MCF 10A (cell line): ENCODE measurements around the gene FOXP1. TPM values are rescaled to one million over a fixed set of nuclear protein-coding genes. Genes with fewer than 3 reads are reported as not detected.

Experiments
- BruUV-seq: library from RNA; stranded (reverse); fragments of 400-500 nt; replicated peaks from 2 replicates; lab custom pipeline; 2021; lab: Mats Ljungman, UMichigan
- CTCF ChIA-PET: fragments of 300-600 bp; sonication (Branson Sonifier 250); formaldehyde crosslinking; extraction: SDS; loops from one replicate; lab custom pipeline; 2021; ENCODE audit warnings: antibody characterized with exemption, inconsistent platforms; lab: Yijun Ruan, JAX
- POLR2A ChIA-PET: fragments of 300-600, 350-650 bp; sonication (Branson Sonifier 250); formaldehyde crosslinking; extraction: SDS; loops from one replicate; lab custom pipeline; 2020; ENCODE audit warnings: antibody characterized with exemption, inconsistent platforms; lab: Yijun Ruan, JAX
- DNase-seq: peaks from one replicate; pipeline ENCODE4 v3.0.0-alpha.2; 2018; ENCODE audit not compliant: unreplicated experiment
- H3K27ac Mint-ChIP-seq: one replicate; pipeline ENCODE4 v1.8.0; 2022; ENCODE audit warnings: mild to moderate bottlenecking, low read depth, mixed read lengths; ENCODE audit not compliant: unreplicated experiment
- H3K27me3 Mint-ChIP-seq: one replicate; pipeline ENCODE4 v1.8.0; 2022; ENCODE audit warnings: mixed read lengths; ENCODE audit not compliant: insufficient read depth, unreplicated experiment
- H3K36me3 Mint-ChIP-seq: one replicate; pipeline ENCODE4 v1.8.0; 2022; ENCODE audit warnings: mild to moderate bottlenecking, moderate library complexity, mixed read lengths; ENCODE audit not compliant: insufficient read depth, unreplicated experiment
- H3K4me1 Mint-ChIP-seq: one replicate; pipeline ENCODE4 v1.8.0; 2022; ENCODE audit warnings: mixed read lengths; ENCODE audit not compliant: insufficient read depth, unreplicated experiment
- H3K4me3 Mint-ChIP-seq: one replicate; pipeline ENCODE4 v1.8.0; 2022; ENCODE audit warnings: mild to moderate bottlenecking, moderate library complexity, mixed read lengths; ENCODE audit not compliant: unreplicated experiment
- H3K9me3 Mint-ChIP-seq: one replicate; pipeline ENCODE4 v1.8.0; 2022; ENCODE audit warnings: mixed read lengths; ENCODE audit not compliant: unreplicated experiment
- intact Hi-C: fragments of 100-400 bp; cut with micrococcal nuclease; formaldehyde crosslinking; loops from 2 replicates; pipeline ENCODE4 v1.14.1; 2022
- total RNA-seq: library from RNA; stranded (reverse); gene quantifications from 2 replicates; pipeline ENCODE4 v1.2.3, GENCODE V29; 2022
- TF ChIP-seq, protein P1 (sequence below): fragments of 200-600 bp; IDR thresholded peaks from one replicate; pipeline ENCODE4 v1.8.0; 2022; ENCODE audit warnings: antibody characterized with exemption, mild to moderate bottlenecking; ENCODE audit not compliant: unreplicated experiment

Gene FOXP1
- total RNA-seq, 1 experiment from 2014 or later, result 49.0 TPM

DNA sequence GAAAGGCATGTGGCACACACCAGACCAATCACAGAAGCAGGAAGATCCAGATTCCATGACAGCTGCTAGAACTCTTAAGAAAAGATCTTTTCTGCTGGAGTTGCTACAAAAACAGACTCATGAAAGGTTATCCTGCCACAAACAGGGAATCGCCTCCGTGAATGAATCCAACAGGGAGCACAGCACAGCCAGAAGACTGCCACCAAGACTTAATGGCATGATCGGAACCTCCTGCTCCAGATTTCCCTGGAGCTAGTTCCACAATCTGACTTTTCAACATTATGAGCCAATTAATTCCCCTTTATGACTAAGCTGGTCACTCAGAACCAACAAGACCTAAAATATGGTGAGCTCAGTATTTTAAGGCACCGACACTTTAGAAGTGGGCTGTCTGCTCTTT, 232.5 kb downstream of the FOXP1 start:
- Mint-ChIP-seq H3K27ac (no peak overlapping the region), H3K4me3 (no peak overlapping the region), H3K36me3 (peaks cover 2% of the 10 kb centered on the region), H3K27me3 (no peaks in the 10 kb centered on the region), H3K9me3 (no peaks in the 10 kb centered on the region), H3K4me1 (peaks cover 5% of the 10 kb centered on the region)
- no TSS peak for BruUV-seq
- intact Hi-C loops, result no loop called here
- TF ChIP-seq, protein P1, sequence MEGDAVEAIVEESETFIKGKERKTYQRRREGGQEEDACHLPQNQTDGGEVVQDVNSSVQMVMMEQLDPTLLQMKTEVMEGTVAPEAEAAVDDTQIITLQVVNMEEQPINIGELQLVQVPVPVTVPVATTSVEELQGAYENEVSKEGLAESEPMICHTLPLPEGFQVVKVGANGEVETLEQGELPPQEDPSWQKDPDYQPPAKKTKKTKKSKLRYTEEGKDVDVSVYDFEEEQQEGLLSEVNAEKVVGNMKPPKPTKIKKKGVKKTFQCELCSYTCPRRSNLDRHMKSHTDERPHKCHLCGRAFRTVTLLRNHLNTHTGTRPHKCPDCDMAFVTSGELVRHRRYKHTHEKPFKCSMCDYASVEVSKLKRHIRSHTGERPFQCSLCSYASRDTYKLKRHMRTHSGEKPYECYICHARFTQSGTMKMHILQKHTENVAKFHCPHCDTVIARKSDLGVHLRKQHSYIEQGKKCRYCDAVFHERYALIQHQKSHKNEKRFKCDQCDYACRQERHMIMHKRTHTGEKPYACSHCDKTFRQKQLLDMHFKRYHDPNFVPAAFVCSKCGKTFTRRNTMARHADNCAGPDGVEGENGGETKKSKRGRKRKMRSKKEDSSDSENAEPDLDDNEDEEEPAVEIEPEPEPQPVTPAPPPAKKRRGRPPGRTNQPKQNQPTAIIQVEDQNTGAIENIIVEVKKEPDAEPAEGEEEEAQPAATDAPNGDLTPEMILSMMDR, result no peak
- ChIA-PET POLR2A (interaction anchor here (0.7 to 1.0 kb wide), 3 partner anchors 9 to 342 kb away, joined by 3 to 4 read pairs (median 4); no protein-coding TSS in a partner anchor), CTCF (interaction anchor here (0.9 to 1.0 kb wide), 2 partner anchors 186 to 236 kb away, joined by 3 to 4 read pairs; no protein-coding TSS in a partner anchor)
- no peak for DNase-seq

DNA sequence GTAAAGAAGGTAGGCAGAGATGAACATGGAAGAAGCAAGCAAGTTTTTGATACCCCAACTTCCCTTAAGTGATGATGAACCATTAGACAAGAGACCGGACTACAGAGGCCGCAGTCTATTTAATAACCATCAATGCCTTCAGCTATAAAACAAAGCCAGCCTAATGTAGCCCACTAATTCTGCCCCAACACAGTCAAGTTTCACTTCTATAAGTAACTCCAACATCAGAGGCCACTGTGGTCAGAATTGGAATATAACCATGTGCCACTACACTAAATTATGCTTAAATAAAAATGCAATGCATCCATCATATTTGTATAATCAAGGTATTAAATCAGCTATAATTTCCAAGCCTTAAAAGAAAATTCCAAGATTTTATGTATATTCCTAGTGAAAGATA, 234.7 kb downstream of the FOXP1 start:
- H3K27me3 Mint-ChIP-seq, result no peaks in the 10 kb centered on the region
- TF ChIP-seq, protein P1, result no peak
- no TSS peak for BruUV-seq
- no peaks in the 10 kb centered on the region for H3K9me3 Mint-ChIP-seq
- H3K4me3 Mint-ChIP-seq, result no peak overlapping the region
- H3K36me3 Mint-ChIP-seq, result peaks cover 12% of the 10 kb centered on the region
- no peak overlapping the region for H3K27ac Mint-ChIP-seq
- peaks cover 13% of the 10 kb centered on the region for H3K4me1 Mint-ChIP-seq
- ChIA-PET CTCF (no interaction called here), POLR2A (no interaction called here)
- no peak for DNase-seq
- intact Hi-C loops, result no loop called here

DNA sequence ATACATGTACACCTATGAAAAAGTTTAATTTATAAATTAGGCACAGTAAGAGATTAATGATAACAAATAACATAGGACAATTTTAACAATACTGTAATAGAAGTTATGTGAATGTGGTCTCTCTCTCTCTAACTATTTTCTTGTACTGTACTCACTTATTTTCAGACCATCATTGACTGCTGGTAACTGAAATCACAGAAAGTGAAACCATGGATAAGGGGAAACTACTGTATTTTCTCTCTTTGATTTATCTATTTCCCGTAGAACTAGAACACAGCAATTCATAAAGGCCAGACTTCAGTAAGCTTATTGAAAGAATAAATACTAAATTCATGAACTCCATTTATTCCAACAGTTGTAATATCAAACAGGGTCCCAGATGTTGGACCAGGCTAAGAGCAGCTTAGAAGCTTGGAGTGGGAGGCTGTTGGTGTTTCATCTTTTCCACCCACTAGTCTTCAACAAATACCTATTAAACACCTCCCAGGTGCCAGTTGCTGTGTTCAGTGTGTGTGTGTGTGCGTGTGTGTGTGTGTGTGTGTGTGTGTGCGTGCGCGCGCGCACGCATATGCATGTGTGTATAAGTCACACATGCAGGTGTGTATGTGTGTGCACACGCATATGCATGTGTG, 235.4 kb downstream of the FOXP1 start:
- DNase-seq, result no peak
- no peak overlapping the region for H3K4me3 Mint-ChIP-seq
- TF ChIP-seq, protein P1, result no peak
- H3K27me3 Mint-ChIP-seq, result no peaks in the 10 kb centered on the region
- peaks cover 12% of the 10 kb centered on the region for H3K36me3 Mint-ChIP-seq
- no TSS peak for BruUV-seq
- no peaks in the 10 kb centered on the region for H3K9me3 Mint-ChIP-seq
- peaks cover 13% of the 10 kb centered on the region for H3K4me1 Mint-ChIP-seq
- no peak overlapping the region for H3K27ac Mint-ChIP-seq
- ChIA-PET POLR2A (no interaction called here), CTCF (no interaction called here)
- intact Hi-C loops, result no loop called here

DNA sequence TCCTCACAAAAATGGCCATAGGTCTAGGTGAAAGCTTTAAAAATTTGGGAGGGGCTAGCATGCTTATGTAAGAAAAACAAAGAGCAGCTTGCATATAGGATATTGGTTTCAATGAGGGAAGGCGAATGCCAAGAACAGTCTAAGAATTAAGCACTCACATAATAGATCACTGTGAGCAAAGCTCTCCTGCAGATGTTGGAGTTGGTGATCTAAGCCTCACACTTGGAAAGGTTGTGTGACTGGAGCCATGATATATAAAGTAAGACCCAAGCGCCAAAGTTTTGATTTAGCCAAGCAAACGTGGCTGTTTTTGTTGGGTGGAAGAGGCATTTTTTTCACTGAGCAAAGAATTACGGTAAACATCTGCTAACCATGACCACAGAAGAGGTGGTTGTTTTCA, 237.5 kb downstream of the FOXP1 start:
- ChIA-PET POLR2A (interaction anchor here (0.5 kb wide), 1 partner anchor 27 kb away, joined by 3 read pairs; no protein-coding TSS in a partner anchor), CTCF (no interaction called here)
- no TSS peak for BruUV-seq
- DNase-seq, result no peak
- peaks cover 8% of the 10 kb centered on the region for H3K4me1 Mint-ChIP-seq
- H3K4me3 Mint-ChIP-seq, result no peak overlapping the region
- H3K27ac Mint-ChIP-seq, result no peak overlapping the region
- no peaks in the 10 kb centered on the region for H3K27me3 Mint-ChIP-seq
- intact Hi-C loops, result no loop called here
- TF ChIP-seq, protein P1, result no peak
- H3K36me3 Mint-ChIP-seq, result peaks cover 12% of the 10 kb centered on the region
- H3K9me3 Mint-ChIP-seq, result no peaks in the 10 kb centered on the region
